Activated CD4-positive, alpha-beta memory T cell treated with anti-CD3 and anti-CD28 coated beads, Interleukin-2, amount 10 ng/mL, durations not matched to agents 7 days and 5 days (primary cell): ENCODE data around the gene KCNJ10. TPM values are rescaled to one million over a fixed set of nuclear protein-coding genes. Genes with fewer than 3 reads are reported as not detected.

ENCODE experiments used
- CTCF ChIA-PET: fragments of 350-600 bp; sonication (Branson Sonifier 250); formaldehyde crosslinking; loops from one replicate; lab custom pipeline; 2021; ENCODE audit warnings: antibody characterized with exemption, inconsistent platforms; lab: Charles Lee
- POLR2A ChIA-PET: fragments of 350-600 bp; sonication (Branson Sonifier 250); formaldehyde crosslinking; loops from one replicate; lab custom pipeline; 2021; ENCODE audit warnings: antibody characterized with exemption; lab: Charles Lee
- DNase-seq: peaks from one replicate; pipeline ENCODE4 v3.0.0-alpha.2; 2020
- H3K27ac Mint-ChIP-seq: one replicate; pipeline ENCODE4 v1.8.0; 2021; ENCODE audit warnings: mild to moderate bottlenecking, mixed read lengths
- H3K27me3 Mint-ChIP-seq: one replicate; pipeline ENCODE4 v1.8.0; 2021; ENCODE audit warnings: mixed read lengths
- H3K36me3 Mint-ChIP-seq: one replicate; pipeline ENCODE4 v1.8.0; 2021; ENCODE audit warnings: low read depth, mixed read lengths
- H3K4me1 Mint-ChIP-seq: one replicate; pipeline ENCODE4 v1.8.0; 2021; ENCODE audit warnings: mixed read lengths
- H3K4me3 Mint-ChIP-seq: one replicate; pipeline ENCODE4 v1.8.0; 2021; ENCODE audit warnings: mild to moderate bottlenecking, mixed read lengths
- H3K9me3 Mint-ChIP-seq: one replicate; pipeline ENCODE4 v1.8.0; 2021; ENCODE audit warnings: mixed read lengths
- total RNA-seq, 2 experiments: library from RNA; stranded (reverse); gene quantifications; one replicate each; pipeline ENCODE4 v1.2.3, GENCODE V29; 2021

The KCNJ10 gene
- total RNA-seq, 2 experiments from 2014 or later, result not detected

GRCh38 chr1:160007577-160008200 lies 62.3 kb downstream of the KCNJ10 start:
- H3K27ac Mint-ChIP-seq, result no peak overlapping the region
- H3K36me3 Mint-ChIP-seq, result no peaks in the 10 kb centered on the region
- no peaks in the 10 kb centered on the region for H3K9me3 Mint-ChIP-seq
- POLR2A ChIA-PET, result interaction anchor here (1.0 to 2.0 kb wide), 5 partner anchors 24 to 84 kb away, joined by 3 to 7 read pairs (median 5); partner anchors contain the start of gene TAGLN2
- no peak overlapping the region for H3K4me3 Mint-ChIP-seq
- H3K27me3 Mint-ChIP-seq, result peaks cover 9% of the 10 kb centered on the region
- CTCF ChIA-PET, result interaction anchor here (0.5 to 7.4 kb wide), 41 partner anchors 9 to 798 kb away, joined by 3 to 160 read pairs (median 6); partner anchors contain the start of genes DUSP23, FCRL6, KCNJ9 and PIGM
- no peak for DNase-seq
- H3K4me1 Mint-ChIP-seq, result no peaks in the 10 kb centered on the region

- no peaks in the 10 kb centered on the region for H3K4me1 Mint-ChIP-seq
- DNase-seq, result peak; percentile 79
- POLR2A ChIA-PET, result interaction anchor here (1.7 kb wide), 1 partner anchor 83 kb away, joined by 5 read pairs; no protein-coding TSS in a partner anchor
- CTCF ChIA-PET, result interaction anchor here (0.7 to 7.4 kb wide), 41 partner anchors 8 to 798 kb away, joined by 3 to 160 read pairs (median 6); partner anchors contain the start of genes DUSP23, FCRL6, IGSF9 and PIGM
- no peaks in the 10 kb centered on the region for H3K9me3 Mint-ChIP-seq
- no peaks in the 10 kb centered on the region for H3K36me3 Mint-ChIP-seq
- no peak overlapping the region for H3K4me3 Mint-ChIP-seq
- peaks cover 9% of the 10 kb centered on the region for H3K27me3 Mint-ChIP-seq
- no peak overlapping the region for H3K27ac Mint-ChIP-seq
Observed at GRCh38 chr1:160006312-160006940, 63.5 kb downstream of the KCNJ10 start.

GRCh38 chr1:160005070-160005469 lies 64.9 kb downstream of the KCNJ10 start:
- no peaks in the 10 kb centered on the region for H3K36me3 Mint-ChIP-seq
- no peaks in the 10 kb centered on the region for H3K9me3 Mint-ChIP-seq
- POLR2A ChIA-PET, result no interaction called here
- DNase-seq, result no peak
- H3K27ac Mint-ChIP-seq, result no peak overlapping the region
- peaks cover 7% of the 10 kb centered on the region for H3K27me3 Mint-ChIP-seq
- no peak overlapping the region for H3K4me3 Mint-ChIP-seq
- no peaks in the 10 kb centered on the region for H3K4me1 Mint-ChIP-seq
- CTCF ChIA-PET, result interaction anchor here (1.2 to 7.4 kb wide), 11 partner anchors 11 to 205 kb away, joined by 4 to 160 read pairs (median 38); partner anchors contain the start of genes FCRL6 and TAGLN2

- no peak for DNase-seq
- H3K36me3 Mint-ChIP-seq, result no peaks in the 10 kb centered on the region
- H3K4me1 Mint-ChIP-seq, result no peaks in the 10 kb centered on the region
- no peak overlapping the region for H3K27ac Mint-ChIP-seq
- H3K27me3 Mint-ChIP-seq, result peaks cover 6% of the 10 kb centered on the region
- H3K9me3 Mint-ChIP-seq, result no peaks in the 10 kb centered on the region
- ChIA-PET CTCF (interaction anchor here (0.7 to 7.4 kb wide), 3 partner anchors 11 to 67 kb away, joined by 3 to 160 read pairs (median 6); no protein-coding TSS in a partner anchor), POLR2A (interaction anchor here (0.8 kb wide), 1 partner anchor 27 kb away, joined by 3 read pairs; the partner anchor contains the start of gene PIGM)
- H3K4me3 Mint-ChIP-seq, result no peak overlapping the region
Observed at GRCh38 chr1:160004425-160004824, 65.5 kb downstream of the KCNJ10 start.

GRCh38 chr1:160004001-160004400 lies 66.0 kb downstream of the KCNJ10 start:
- Mint-ChIP-seq H3K4me1 (no peaks in the 10 kb centered on the region), H3K4me3 (no peak overlapping the region), H3K9me3 (no peaks in the 10 kb centered on the region), H3K27ac (no peak overlapping the region), H3K36me3 (no peaks in the 10 kb centered on the region), H3K27me3 (peaks cover 10% of the 10 kb centered on the region)
- ChIA-PET CTCF (interaction anchor here (0.7 to 7.4 kb wide), 4 partner anchors 10 to 206 kb away, joined by 3 to 160 read pairs (median 5); no protein-coding TSS in a partner anchor), POLR2A (interaction anchor here (0.8 kb wide), 1 partner anchor 28 kb away, joined by 3 read pairs; the partner anchor contains the start of gene PIGM)
- no peak for DNase-seq

GRCh38 chr1:160001440-160001839 lies 68.5 kb downstream of the KCNJ10 start:
- no peak overlapping the region for H3K4me3 Mint-ChIP-seq
- DNase-seq, result no peak
- ChIA-PET POLR2A (no interaction called here), CTCF (interaction anchor here (1.9 kb wide), 1 partner anchor 44 kb away, joined by 5 read pairs; no protein-coding TSS in a partner anchor)
- H3K27ac Mint-ChIP-seq, result no peak overlapping the region
- H3K4me1 Mint-ChIP-seq, result no peaks in the 10 kb centered on the region
- H3K27me3 Mint-ChIP-seq, result peaks cover 27% of the 10 kb centered on the region
- H3K9me3 Mint-ChIP-seq, result no peaks in the 10 kb centered on the region
- no peaks in the 10 kb centered on the region for H3K36me3 Mint-ChIP-seq

- no peaks in the 10 kb centered on the region for H3K36me3 Mint-ChIP-seq
- ChIA-PET CTCF (interaction anchor here (1.8 kb wide), 1 partner anchor 8 kb away, joined by 14 read pairs; no protein-coding TSS in a partner anchor), POLR2A (no interaction called here)
- H3K27me3 Mint-ChIP-seq, result peaks cover 43% of the 10 kb centered on the region
- no peak overlapping the region for H3K27ac Mint-ChIP-seq
- H3K4me3 Mint-ChIP-seq, result no peak overlapping the region
- no peak for DNase-seq
- H3K9me3 Mint-ChIP-seq, result no peaks in the 10 kb centered on the region
- no peaks in the 10 kb centered on the region for H3K4me1 Mint-ChIP-seq
Observed at GRCh38 chr1:159999204-159999603, 70.8 kb downstream of the KCNJ10 start.

GRCh38 chr1:159996653-159997052 lies 73.3 kb downstream of the KCNJ10 start:
- Mint-ChIP-seq H3K9me3 (no peaks in the 10 kb centered on the region), H3K27me3 (peaks cover 50% of the 10 kb centered on the region)
- CTCF ChIA-PET, result interaction anchor here (1.2 kb wide), 1 partner anchor 10 kb away, joined by 4 read pairs; no protein-coding TSS in a partner anchor

GRCh38 chr1:159994896-159995295 lies 75.1 kb downstream of the KCNJ10 start:
- ChIA-PET CTCF (interaction anchor here (1.5 to 1.7 kb wide), 2 partner anchors 12 to 51 kb away, joined by 3 to 12 read pairs; no protein-coding TSS in a partner anchor), POLR2A (no interaction called here)
- no peak overlapping the region for H3K27ac Mint-ChIP-seq
- DNase-seq, result no peak
- no peaks in the 10 kb centered on the region for H3K9me3 Mint-ChIP-seq
- H3K4me3 Mint-ChIP-seq, result no peak overlapping the region
- H3K27me3 Mint-ChIP-seq, result peaks cover 47% of the 10 kb centered on the region
- H3K4me1 Mint-ChIP-seq, result peaks cover 7% of the 10 kb centered on the region
- H3K36me3 Mint-ChIP-seq, result no peaks in the 10 kb centered on the region

More at GRCh38 chr1:159996653-159997052, 73.3 kb downstream of the KCNJ10 start:
- Mint-ChIP-seq H3K4me1 (peaks cover 2% of the 10 kb centered on the region), H3K27ac (no peak overlapping the region), H3K36me3 (no peaks in the 10 kb centered on the region), H3K4me3 (no peak overlapping the region)
- DNase-seq, result no peak
- POLR2A ChIA-PET, result no interaction called here

GRCh38 chr1:159993911-159994310 lies 76.0 kb downstream of the KCNJ10 start:
- POLR2A ChIA-PET, result no interaction called here
- Mint-ChIP-seq H3K4me3 (no peak overlapping the region), H3K9me3 (no peaks in the 10 kb centered on the region), H3K4me1 (peaks cover 7% of the 10 kb centered on the region), H3K27ac (no peak overlapping the region), H3K36me3 (no peaks in the 10 kb centered on the region), H3K27me3 (peaks cover 41% of the 10 kb centered on the region)
- no peak for DNase-seq
- CTCF ChIA-PET, result interaction anchor here (1.1 to 1.7 kb wide), 4 partner anchors 10 to 91 kb away, joined by 3 to 12 read pairs (median 4); no protein-coding TSS in a partner anchor

GRCh38 chr1:159992161-159992560 lies 77.8 kb downstream of the KCNJ10 start:
- H3K4me1 Mint-ChIP-seq, result peaks cover 7% of the 10 kb centered on the region
- H3K4me3 Mint-ChIP-seq, result no peak overlapping the region
- peaks cover 29% of the 10 kb centered on the region for H3K27me3 Mint-ChIP-seq
- H3K9me3 Mint-ChIP-seq, result no peaks in the 10 kb centered on the region
- no peak for DNase-seq
- H3K36me3 Mint-ChIP-seq, result no peaks in the 10 kb centered on the region
- ChIA-PET POLR2A (interaction anchor here (1.1 to 1.2 kb wide), 2 partner anchors 67 to 69 kb away, joined by 4 to 5 read pairs; partner anchors contain the start of gene TAGLN2), CTCF (interaction anchor here (1.2 to 4.7 kb wide), 3 partner anchors 15 to 94 kb away, joined by 3 to 38 read pairs (median 4); no protein-coding TSS in a partner anchor)
- H3K27ac Mint-ChIP-seq, result no peak overlapping the region

GRCh38 chr1:159991513-159991912 lies 78.4 kb downstream of the KCNJ10 start:
- H3K27ac Mint-ChIP-seq, result no peak overlapping the region
- no peak for DNase-seq
- H3K9me3 Mint-ChIP-seq, result no peaks in the 10 kb centered on the region
- no peak overlapping the region for H3K4me3 Mint-ChIP-seq
- peaks cover 26% of the 10 kb centered on the region for H3K27me3 Mint-ChIP-seq
- POLR2A ChIA-PET, result interaction anchor here (1.1 to 1.2 kb wide), 2 partner anchors 67 to 68 kb away, joined by 4 to 5 read pairs; partner anchors contain the start of gene TAGLN2
- CTCF ChIA-PET, result interaction anchor here (1.3 to 4.7 kb wide), 2 partner anchors 15 to 94 kb away, joined by 4 to 38 read pairs; no protein-coding TSS in a partner anchor
- peaks cover 7% of the 10 kb centered on the region for H3K4me1 Mint-ChIP-seq
- H3K36me3 Mint-ChIP-seq, result no peaks in the 10 kb centered on the region
